NCI-H2171 (cell line): Measurements from ENCODE around the gene ABCC6.
A peak's percentile ranks its signal among the peaks of the same experiment; 100 is the strongest.

Experiments used
- DNase-seq: peaks from one replicate; lab custom pipeline; 2025; lab: John Stamatoyannopoulos, UW

Gene ABCC6

GRCh38 chr16:16141784-16142396, 81.4 kb downstream of the ABCC6 start:
- DNase-seq, result no peak

GRCh38 chr16:16141141-16141540, 82.2 kb downstream of the ABCC6 start:
- no peak for DNase-seq

DNA sequence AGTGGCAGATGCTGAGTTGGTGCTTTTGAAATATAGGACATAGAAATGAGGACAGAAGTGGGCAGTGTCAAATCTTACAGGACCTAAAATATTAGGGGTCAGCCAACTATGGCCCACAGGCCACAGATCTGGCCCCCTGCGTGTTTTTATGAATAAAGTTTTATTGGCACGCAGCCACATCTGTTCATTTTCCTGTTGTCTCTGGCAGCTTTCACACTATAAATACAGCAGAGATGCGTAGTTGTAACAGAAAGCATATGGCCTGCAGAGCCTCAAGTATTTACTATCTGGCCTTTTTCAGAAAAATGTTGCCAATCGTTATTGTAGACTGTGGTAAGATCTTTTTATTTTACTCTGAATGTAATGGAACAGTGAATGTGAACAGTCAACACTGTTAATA, 82.8 kb downstream of the ABCC6 start:
- no peak for DNase-seq

DNA sequence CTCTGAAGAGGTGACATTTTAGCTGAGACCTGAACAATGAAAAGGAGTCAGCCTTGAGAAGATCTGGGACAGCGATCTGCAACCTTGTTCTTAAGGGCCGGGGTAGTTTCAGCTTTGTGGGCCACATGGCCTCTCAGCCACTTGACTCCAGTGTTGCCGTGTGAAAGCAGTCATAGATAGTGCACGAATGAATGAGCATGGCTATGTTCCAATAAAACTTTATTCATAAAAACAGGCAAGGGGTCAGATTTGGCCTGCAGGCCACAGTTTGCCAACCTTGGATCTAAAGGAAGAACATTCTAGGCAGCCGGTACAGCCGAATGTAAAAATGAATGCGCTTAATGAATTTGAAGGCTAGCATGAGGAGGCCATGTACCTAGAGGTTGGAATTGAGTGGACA, 83.5 kb downstream of the ABCC6 start:
- no peak for DNase-seq

- no peak for DNase-seq
Measured at GRCh38 chr16:16139061-16139460, 84.2 kb downstream of the ABCC6 start.

GRCh38 chr16:16138034-16138635, 85.2 kb downstream of the ABCC6 start:
- no peak for DNase-seq

- DNase-seq, result no peak
Measured at GRCh38 chr16:16137110-16137509, 86.2 kb downstream of the ABCC6 start.

GRCh38 chr16:16136588-16136987, 86.7 kb downstream of the ABCC6 start:
- DNase-seq, result no peak

DNA sequence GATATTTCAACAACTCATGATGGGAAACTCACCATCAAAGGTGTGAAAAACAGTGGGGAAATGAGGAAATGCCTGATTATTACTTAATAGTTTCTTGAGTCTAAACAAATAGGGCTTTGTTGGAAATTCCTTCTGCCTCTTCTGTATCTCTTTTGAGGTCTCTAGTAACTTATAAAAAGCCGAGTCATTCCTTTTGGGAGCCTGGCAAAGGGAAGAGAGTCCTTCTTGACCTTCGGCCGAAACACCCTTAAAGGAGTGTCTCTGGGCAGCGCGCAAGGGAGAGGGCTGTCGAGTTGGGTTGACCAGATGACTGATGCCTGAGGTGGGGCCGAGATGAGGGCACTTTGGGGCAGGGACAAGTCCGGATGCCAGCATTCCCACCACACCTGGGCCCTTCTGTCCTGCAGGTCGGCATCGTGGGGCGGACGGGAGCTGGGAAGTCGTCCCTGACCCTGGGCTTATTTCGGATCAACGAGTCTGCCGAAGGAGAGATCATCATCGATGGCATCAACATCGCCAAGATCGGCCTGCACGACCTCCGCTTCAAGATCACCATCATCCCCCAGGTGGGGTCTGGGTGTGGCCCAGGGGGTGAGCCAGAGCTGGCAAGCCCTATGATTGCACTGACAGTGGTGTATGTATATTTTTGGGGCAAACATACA, 89.2 kb downstream of the ABCC6 start:
- no peak for DNase-seq

- DNase-seq, result no peak
Measured at GRCh38 chr16:16131659-16132058, 91.6 kb downstream of the ABCC6 start.

DNA sequence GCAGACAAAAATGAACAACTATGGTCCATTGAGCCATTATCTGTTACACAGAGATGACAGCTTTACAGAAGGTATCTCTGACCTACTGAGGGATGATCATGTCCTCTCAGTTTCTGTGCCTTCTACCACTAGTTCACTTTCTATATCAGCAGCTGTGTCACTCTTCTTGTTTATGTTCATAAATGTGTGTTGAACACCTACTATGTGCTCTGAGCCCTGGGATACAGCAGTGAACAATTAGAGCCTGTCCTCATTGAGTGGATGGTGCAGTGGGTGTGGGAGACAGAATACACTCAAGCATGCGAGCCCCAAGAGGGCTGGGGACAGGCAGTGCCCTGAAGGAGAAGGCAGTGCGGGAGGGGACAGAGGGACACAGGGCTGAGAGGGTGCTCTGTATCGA, 92.1 kb downstream of the ABCC6 start:
- DNase-seq, result no peak

- DNase-seq, result peak; percentile 57
Measured at GRCh38 chr16:16127469-16128116, 95.7 kb downstream of the ABCC6 start.

DNA sequence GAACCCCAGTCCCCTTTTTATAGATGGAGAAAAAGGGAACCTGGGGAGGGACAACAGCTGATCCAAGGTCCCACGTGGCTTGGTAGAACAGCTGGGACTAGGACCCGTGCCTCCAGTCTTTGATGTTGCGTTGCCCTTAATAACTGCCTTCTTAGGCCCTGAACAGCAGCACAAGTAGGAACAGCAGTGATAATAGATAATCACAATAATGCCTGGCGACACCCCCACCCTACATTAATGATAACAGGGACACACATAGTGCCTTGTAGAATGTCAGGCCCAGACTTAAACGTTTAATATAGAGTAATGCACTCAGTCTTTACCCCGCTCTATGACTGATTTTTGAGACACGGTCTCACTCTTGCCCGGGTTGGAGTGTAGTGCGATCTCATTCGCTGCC, 96.4 kb downstream of the ABCC6 start:
- no peak for DNase-seq

GRCh38 chr16:16124974-16125373, 98.3 kb downstream of the ABCC6 start:
- DNase-seq, result no peak

DNA sequence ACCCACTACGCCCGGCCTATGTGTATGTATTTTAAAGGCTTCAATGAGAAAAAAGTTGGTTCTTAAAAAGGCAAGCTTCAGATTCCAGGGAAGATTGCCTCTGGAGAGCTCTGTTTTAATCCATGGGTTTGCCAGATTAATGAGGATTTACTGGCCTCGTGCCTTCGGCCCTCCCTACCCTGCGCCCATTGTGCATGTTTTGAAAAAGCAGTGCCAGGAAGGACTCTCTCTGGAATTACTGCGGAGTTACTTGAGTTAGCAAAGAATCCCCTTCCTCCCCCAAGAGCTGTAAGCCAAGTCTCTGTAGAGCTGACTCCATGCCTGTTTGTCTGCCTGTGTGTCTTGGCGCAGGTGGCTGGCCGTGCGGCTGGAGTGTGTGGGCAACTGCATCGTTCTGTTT, 98.9 kb downstream of the ABCC6 start:
- no peak for DNase-seq

DNA sequence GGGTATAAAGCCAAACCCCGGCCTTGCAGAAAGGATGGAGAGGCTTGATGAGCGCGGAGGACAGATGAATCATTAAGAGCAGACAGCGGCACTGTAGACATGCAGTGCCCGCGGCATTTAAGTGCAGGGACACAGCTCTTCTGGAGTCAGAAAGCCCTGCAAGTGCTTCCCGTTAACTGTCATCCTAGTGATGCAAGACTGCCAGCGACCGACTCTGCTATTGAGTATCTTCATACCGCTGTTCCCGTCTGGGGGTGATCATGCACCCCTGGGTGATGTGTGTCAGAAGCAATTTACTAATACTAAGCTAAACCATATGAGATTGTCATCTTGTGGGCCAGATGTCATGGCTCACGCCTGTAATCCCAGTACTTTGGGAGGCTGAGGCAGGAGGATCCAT, 101.0 kb downstream of the ABCC6 start:
- no peak for DNase-seq

- DNase-seq, result no peak
Measured at GRCh38 chr16:16121185-16121727, 102.0 kb downstream of the ABCC6 start.

- DNase-seq, result peak; percentile 96
Measured at GRCh38 chr16:16120382-16121184, 102.7 kb downstream of the ABCC6 start.

DNA sequence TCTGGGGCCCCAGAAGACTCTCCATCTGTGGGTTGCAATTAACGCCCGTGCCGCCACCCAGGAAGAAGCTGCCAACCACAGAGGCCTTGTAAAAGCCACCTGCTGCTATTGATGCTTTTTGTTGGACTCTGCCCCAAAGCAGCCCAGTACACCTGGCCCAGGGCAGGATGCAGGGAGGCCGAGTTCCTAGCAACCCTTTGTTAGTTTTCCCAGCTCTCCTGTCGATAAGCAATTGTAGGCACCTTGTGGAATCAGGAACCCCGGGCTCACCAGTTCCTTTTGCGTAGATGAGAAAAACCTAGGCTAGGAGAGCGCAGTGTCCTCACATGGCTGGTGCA, 103.3 kb downstream of the ABCC6 start:
- peak; percentile 80 for DNase-seq

DNA sequence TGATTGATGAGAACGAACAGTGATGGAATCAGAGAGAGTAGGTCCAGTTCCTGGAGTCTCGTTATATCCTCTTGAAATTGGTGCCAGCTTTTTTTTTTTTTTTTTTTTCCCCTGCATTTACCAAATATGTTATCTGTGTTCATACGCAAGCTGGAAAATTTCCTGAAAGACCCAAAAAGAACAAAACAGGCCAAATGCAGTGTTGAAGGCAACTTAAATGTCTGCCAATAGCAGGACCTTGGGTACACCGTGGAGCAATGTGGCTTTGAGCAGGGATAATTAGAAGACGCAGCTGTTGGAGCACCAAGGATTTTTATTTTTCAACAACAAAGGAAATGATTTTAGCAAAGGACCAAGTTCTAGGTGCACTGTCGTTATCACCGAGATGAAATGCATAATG, 105.0 kb downstream of the ABCC6 start:
- no peak for DNase-seq

DNA sequence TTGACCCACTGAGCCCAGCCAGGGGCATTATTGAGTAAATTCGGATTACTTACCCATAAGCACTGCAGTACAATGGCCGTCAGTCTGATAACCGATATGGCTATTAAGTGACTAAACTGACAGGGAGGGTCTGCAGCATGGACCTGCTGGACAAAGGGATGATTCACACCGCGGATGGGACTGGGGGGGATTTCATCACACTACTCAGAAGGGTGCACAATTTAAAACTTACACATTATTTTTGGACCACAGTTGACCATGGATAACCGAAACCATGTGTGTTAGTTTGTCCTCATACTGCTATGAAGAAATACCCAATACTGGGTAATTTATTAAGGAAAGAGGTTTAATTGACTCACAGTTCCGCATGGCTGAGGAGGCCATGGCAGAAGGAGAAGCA, 106.5 kb downstream of the ABCC6 start:
- DNase-seq, result no peak

DNA sequence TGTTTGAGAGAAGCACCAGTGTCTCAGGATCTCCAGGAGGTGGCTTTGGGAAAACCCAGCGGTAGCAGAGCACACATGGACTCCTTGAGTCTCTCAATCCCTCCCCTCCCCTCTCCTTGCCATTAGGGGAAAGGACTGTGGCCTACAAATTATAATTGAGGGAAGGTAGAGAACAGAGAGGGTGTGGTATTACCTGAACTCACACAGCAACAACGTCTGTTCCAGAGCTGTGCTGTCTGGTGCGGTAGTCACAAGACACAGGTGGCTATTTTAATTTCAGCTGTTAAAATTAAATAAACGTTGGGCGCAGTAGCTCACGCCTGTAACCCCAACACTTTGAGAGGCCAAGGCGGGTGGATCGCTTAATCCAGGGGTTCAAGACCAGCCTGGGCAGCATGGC, 110.2 kb downstream of the ABCC6 start:
- no peak for DNase-seq
